ENCODE measurements around the gene RAB1A.

Gene RAB1A

GRCh38 chr2:65073879-65074565, 55.9 kb downstream of the RAB1A start:
- FAIRE-seq (no peak), DNase-seq (ENCODE audit: insufficient read length, low spot score) (no peak)
- TF ChIP-seq, protein P1, sequence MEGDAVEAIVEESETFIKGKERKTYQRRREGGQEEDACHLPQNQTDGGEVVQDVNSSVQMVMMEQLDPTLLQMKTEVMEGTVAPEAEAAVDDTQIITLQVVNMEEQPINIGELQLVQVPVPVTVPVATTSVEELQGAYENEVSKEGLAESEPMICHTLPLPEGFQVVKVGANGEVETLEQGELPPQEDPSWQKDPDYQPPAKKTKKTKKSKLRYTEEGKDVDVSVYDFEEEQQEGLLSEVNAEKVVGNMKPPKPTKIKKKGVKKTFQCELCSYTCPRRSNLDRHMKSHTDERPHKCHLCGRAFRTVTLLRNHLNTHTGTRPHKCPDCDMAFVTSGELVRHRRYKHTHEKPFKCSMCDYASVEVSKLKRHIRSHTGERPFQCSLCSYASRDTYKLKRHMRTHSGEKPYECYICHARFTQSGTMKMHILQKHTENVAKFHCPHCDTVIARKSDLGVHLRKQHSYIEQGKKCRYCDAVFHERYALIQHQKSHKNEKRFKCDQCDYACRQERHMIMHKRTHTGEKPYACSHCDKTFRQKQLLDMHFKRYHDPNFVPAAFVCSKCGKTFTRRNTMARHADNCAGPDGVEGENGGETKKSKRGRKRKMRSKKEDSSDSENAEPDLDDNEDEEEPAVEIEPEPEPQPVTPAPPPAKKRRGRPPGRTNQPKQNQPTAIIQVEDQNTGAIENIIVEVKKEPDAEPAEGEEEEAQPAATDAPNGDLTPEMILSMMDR (IDR thresholded peaks at IDR 0.05; ENCODE audit: insufficient read depth, missing control alignments), result no peak

GRCh38 chr2:65072181-65072970, 57.5 kb downstream of the RAB1A start:
- DNase-seq (ENCODE audit: insufficient read length, low spot score) (no peak), FAIRE-seq (no peak)
- TF ChIP-seq, protein P1 (IDR thresholded peaks at IDR 0.05; ENCODE audit: insufficient read depth, missing control alignments), result no peak

- DNase-seq (ENCODE audit: insufficient read length, low spot score) (no peak), FAIRE-seq (no peak)
- TF ChIP-seq, protein P1 (IDR thresholded peaks at IDR 0.05; ENCODE audit: insufficient read depth, missing control alignments), result no peak
Measured at GRCh38 chr2:65071499-65072180, 58.3 kb downstream of the RAB1A start.

DNA sequence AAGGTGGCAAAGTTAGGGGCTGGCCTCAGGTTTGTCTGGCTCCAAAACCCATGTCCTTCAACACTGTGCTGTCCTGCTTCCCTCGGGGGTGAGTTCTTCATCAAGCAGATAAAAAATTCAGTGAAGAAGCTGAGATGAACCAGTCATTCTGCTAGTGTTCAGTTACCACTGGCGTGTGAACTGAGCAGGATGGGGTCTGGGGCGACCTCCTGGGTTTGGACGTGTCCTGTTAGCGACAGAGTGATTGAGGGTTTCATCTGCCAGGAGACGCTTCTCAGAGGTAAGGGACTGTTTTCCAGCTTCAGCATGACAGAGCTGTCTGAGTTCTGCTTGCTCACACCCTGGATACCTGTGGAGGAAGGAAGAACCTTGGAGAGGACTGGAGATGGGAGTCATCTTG, 59.0 kb downstream of the RAB1A start:
- FAIRE-seq (no peak), DNase-seq (ENCODE audit: insufficient read length, low spot score) (no peak)

GRCh38 chr2:65070172-65070830, 59.6 kb downstream of the RAB1A start:
- DNase-seq (ENCODE audit: insufficient read length, low spot score), result no peak
- FAIRE-seq, result no peak
- TF ChIP-seq, protein P1 (IDR thresholded peaks at IDR 0.05; ENCODE audit: insufficient read depth, missing control alignments), result no peak

More for the DNA sequence above, 59.0 kb downstream of the RAB1A start:
- TF ChIP-seq, protein P1 (IDR thresholded peaks at IDR 0.05; ENCODE audit: insufficient read depth, missing control alignments), result no peak

GRCh38 chr2:65069439-65069824, 60.5 kb downstream of the RAB1A start:
- DNase-seq (ENCODE audit: insufficient read length, low spot score), result no peak
- FAIRE-seq, result no peak
- TF ChIP-seq, protein P1 (IDR thresholded peaks at IDR 0.05; ENCODE audit: insufficient read depth, missing control alignments), result no peak
